ENCODE measurements around the gene NPHP4.

NPHP4 gene

GRCh38 chr1:6003568-6004411 lies 11.6 kb upstream of the NPHP4 start:
- DNase-seq (ENCODE audit: low read depth), result no peak

GRCh38 chr1:6002714-6003501 lies 10.7 kb upstream of the NPHP4 start:
- no peak for DNase-seq (ENCODE audit: low read depth)

- no peak for DNase-seq (ENCODE audit: low read depth)
Observed at GRCh38 chr1:6001992-6002576, 9.9 kb upstream of the NPHP4 start.

GRCh38 chr1:6000444-6001288 lies 8.4 kb upstream of the NPHP4 start:
- no peak for DNase-seq (ENCODE audit: low read depth)

- DNase-seq (ENCODE audit: low read depth), result no peak
Observed at GRCh38 chr1:5999711-6000443, 7.7 kb upstream of the NPHP4 start.

- DNase-seq (ENCODE audit: low read depth), result no peak
Observed at GRCh38 chr1:5998906-5999301, 6.7 kb upstream of the NPHP4 start.

GRCh38 chr1:5998051-5998905 lies 6.1 kb upstream of the NPHP4 start:
- DNase-seq (ENCODE audit: low read depth), result no peak

- DNase-seq (ENCODE audit: low read depth), result no peak
Observed at GRCh38 chr1:5997316-5997715, 5.1 kb upstream of the NPHP4 start.

GRCh38 chr1:5996641-5997270 lies 4.5 kb upstream of the NPHP4 start:
- no peak for DNase-seq (ENCODE audit: low read depth)

- DNase-seq (ENCODE audit: low read depth), result no peak
Observed at GRCh38 chr1:5995871-5996630, 3.8 kb upstream of the NPHP4 start.

GRCh38 chr1:5994713-5995621 lies 2.7 kb upstream of the NPHP4 start:
- peak; percentile 44 for DNase-seq (ENCODE audit: low read depth)

GRCh38 chr1:5993556-5994491 lies 1.6 kb upstream of the NPHP4 start:
- DNase-seq (ENCODE audit: low read depth), result peak; percentile 23

GRCh38 chr1:5992814-5993555 lies 760 bp upstream of the NPHP4 start:
- peak; percentile 11 for DNase-seq (ENCODE audit: low read depth)

- peak; percentile 8 for DNase-seq (ENCODE audit: low read depth)
Observed at GRCh38 chr1:5991381-5992025, 722 bp downstream of the NPHP4 start.

- DNase-seq (ENCODE audit: low read depth), result no peak
Observed at GRCh38 chr1:5990913-5991312, 1.3 kb downstream of the NPHP4 start.
